ENCODE results near the gene TMTC4. TPM values are rescaled to one million over a fixed set of nuclear protein-coding genes. Genes with fewer than 3 reads are reported as not detected.

Gene TMTC4
- total RNA-seq, 2 donors from 2014 or later = 8.2 to 17.9 TPM

DNA sequence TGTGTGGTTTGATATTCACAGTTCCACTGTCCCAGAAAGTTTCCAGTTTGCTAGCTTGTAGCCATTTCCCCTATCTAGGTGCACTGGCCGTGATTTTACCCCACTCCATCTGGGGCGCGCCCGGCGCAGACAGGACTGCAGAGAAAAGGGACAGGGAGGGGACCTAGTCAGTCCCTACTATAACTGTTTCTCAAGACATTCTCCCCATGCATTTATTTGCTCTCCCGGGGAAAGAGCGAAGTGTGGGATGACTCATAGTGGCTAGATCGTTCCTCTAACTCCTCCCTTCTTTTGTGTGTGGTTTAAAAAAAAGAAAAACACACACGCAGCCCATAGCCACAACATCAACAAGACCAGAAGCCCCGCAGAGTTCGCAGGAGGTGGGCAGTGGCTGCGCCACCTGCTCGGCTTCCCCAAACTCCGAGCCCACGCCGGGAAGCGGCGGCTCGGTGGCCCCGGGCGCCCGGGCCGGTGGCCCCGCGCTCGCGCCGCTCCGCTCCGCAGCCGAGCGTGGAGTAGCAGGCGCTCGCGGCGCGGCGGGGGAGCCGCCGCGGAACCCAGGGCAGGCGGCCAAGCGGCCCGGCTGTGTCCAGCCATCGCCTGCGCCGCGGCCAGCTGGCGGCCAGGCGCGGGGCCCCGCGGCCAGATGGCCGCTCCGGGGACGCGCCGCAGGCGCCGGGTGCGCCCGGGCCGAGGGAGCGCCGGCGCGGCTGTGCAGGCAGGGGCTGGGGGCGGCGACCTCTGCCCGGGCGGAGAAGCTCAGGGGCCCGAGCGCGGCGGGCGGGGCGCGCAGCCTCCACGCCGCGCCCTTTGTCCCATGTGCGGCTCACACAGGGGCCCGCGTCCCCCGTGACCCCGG lies 653 bp downstream of the TMTC4 start:
- ATAC-seq (ENCODE audit: insufficient number of reproducible peaks, low FRiP score, low read depth) (peak; percentile 66), DNase-seq (ENCODE audit: low spot score) (no peak)
- TF ChIP-seq, protein P1, sequence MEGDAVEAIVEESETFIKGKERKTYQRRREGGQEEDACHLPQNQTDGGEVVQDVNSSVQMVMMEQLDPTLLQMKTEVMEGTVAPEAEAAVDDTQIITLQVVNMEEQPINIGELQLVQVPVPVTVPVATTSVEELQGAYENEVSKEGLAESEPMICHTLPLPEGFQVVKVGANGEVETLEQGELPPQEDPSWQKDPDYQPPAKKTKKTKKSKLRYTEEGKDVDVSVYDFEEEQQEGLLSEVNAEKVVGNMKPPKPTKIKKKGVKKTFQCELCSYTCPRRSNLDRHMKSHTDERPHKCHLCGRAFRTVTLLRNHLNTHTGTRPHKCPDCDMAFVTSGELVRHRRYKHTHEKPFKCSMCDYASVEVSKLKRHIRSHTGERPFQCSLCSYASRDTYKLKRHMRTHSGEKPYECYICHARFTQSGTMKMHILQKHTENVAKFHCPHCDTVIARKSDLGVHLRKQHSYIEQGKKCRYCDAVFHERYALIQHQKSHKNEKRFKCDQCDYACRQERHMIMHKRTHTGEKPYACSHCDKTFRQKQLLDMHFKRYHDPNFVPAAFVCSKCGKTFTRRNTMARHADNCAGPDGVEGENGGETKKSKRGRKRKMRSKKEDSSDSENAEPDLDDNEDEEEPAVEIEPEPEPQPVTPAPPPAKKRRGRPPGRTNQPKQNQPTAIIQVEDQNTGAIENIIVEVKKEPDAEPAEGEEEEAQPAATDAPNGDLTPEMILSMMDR (IDR thresholded peaks at IDR 0.05) = no peak

DNA sequence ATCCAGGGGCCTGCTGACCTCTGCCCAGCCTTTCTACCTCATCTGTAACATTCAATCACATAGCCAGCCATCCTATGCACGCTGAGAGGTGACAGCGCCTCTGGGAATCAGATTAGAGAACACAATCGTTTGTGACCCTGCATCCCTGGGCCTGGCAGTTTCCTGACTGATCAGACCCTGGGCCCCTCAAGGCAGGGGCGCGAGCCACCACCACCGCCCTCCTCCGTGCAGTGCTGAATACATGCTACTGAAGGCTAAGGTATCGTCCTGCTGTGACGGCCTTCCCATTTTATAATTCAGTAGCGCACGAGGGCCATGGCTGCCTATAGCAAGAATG lies 1.3 kb downstream of the TMTC4 start:
- Histone ChIP-seq H3K9me3 (no peaks in the 10 kb centered on the region), H3K4me3 (peak overlapping the region; percentile 68), H3K4me1 (ENCODE audit: control insufficient read depth in 1 of 2, low read depth in 2 of 2) (peaks cover 0 to 12% of the 10 kb centered on the region in 2 donors), H3K36me3 (peaks cover 3% of the 10 kb centered on the region), H3K27ac (no peak overlapping the region), H3K27me3 (replicated peaks; ENCODE audit: insufficient read depth) (no peaks in the 10 kb centered on the region)
- ATAC-seq (ENCODE audit: insufficient number of reproducible peaks, low FRiP score, low read depth) = no peak
- TF ChIP-seq, protein P1 (IDR thresholded peaks at IDR 0.05) = no peak
- no peak for DNase-seq (ENCODE audit: low spot score)

More for the DNA sequence above, 653 bp downstream of the TMTC4 start:
- H3K27me3 ChIP-seq (replicated peaks; ENCODE audit: insufficient read depth) = no peaks in the 10 kb centered on the region
- no peaks in the 10 kb centered on the region for H3K9me3 ChIP-seq
- H3K27ac ChIP-seq = peak overlapping the region; percentile 72
- H3K36me3 ChIP-seq = no peaks in the 10 kb centered on the region
- peak overlapping the region; percentile 91 for H3K4me3 ChIP-seq
- H3K4me1 ChIP-seq (ENCODE audit: control insufficient read depth in 1 of 2, low read depth in 2 of 2) = peaks cover 0 to 12% of the 10 kb centered on the region in 2 donors

DNA sequence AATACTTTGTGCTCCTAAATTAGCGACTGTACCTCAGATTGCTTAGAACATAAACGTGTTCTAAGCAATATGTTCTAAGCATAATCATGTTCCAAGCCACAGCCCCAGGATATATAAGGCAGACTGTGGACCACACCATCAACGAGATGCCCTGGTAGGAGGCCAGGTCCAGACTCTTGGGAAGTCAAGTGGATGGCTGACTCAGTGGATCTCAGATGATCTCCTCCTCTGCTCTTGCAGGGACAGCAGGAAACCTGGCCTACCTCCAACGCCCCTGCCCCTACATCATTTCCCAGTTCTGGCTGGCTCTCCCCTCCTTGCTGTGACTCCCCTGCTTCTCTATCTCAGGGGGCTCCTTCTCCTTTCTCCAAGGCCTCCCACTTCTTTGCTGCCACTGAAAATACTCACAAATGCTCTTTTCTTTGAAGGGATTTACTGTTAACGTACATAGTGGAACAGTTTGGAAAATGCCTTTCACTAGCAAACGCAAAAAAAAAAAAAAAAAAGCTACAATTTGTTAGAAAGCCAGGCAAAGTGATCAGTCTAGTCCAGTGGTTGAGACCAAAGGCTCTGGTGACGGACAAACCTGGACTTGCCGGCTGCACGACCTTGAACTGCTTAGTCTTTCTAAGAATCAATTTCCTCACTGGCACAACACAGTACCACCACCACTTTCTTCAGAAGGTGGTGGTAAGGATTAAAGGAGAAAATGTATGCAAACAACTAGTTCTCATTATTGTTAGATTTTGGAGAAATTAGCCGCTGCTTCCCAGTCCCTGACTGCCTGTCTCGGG lies 3.0 kb downstream of the TMTC4 start:
- no peak overlapping the region for H3K4me3 ChIP-seq
- H3K27me3 ChIP-seq (replicated peaks; ENCODE audit: insufficient read depth) = no peaks in the 10 kb centered on the region
- H3K36me3 ChIP-seq = peaks cover 6% of the 10 kb centered on the region
- H3K9me3 ChIP-seq = no peaks in the 10 kb centered on the region
- DNase-seq (ENCODE audit: low spot score) (no peak), ATAC-seq (ENCODE audit: insufficient number of reproducible peaks, low FRiP score, low read depth) (no peak)
- H3K27ac ChIP-seq = no peak overlapping the region
- TF ChIP-seq, protein P1 (IDR thresholded peaks at IDR 0.05) = no peak
- H3K4me1 ChIP-seq (ENCODE audit: control insufficient read depth in 1 of 2, low read depth in 2 of 2) = peaks cover 0 to 12% of the 10 kb centered on the region in 2 donors

DNA sequence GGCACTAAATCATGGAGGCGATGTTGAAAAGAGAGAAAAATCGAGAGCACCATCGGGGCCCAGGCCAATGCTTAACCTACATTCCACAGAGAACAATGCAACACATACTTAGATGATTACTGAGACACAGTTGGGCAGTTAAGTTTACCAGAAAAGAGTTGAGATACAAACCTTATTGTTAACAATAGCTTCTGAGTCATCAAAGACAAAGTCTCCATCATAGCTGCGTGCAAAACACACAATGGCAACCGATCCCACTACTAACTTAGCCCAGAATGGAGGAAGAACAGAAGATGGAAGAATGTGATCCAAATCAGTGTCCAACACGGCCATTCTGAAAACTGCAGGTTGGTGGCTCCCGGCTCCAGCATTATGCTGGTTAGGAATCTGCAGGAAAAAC lies 6.2 kb downstream of the TMTC4 start:
- DNase-seq (ENCODE audit: low spot score) (no peak), ATAC-seq (ENCODE audit: insufficient number of reproducible peaks, low FRiP score, low read depth) (no peak)
- TF ChIP-seq, protein P1 (IDR thresholded peaks at IDR 0.05) = no peak
- H3K4me3 ChIP-seq = no peak overlapping the region
- peaks cover 0 to 4% of the 10 kb centered on the region in 2 donors for H3K4me1 ChIP-seq (ENCODE audit: control insufficient read depth in 1 of 2, low read depth in 2 of 2)
- H3K9me3 ChIP-seq = no peaks in the 10 kb centered on the region
- no peak overlapping the region for H3K27ac ChIP-seq
- H3K36me3 ChIP-seq = peaks cover 16% of the 10 kb centered on the region
- H3K27me3 ChIP-seq (replicated peaks; ENCODE audit: insufficient read depth) = no peaks in the 10 kb centered on the region

DNA sequence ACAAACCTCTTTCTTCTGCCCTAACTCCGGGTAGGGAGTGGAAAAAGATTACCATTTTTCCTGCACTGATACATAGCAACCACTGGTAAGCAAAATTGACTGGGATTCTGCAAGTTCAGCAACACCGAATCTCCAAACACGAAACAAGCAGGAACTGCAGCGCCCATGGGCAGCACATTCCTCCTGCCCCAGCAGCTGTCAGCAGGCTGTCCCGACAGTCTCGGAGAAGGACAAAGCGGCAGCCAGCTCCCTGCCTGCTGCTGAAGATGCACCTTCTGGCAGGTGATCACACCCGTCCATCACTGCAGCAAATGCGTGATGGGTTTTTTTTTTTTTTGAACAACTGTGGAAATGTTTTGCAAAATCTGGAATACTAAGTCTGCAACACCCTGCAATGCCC lies 6.7 kb downstream of the TMTC4 start:
- Histone ChIP-seq H3K9me3 (no peaks in the 10 kb centered on the region), H3K4me1 (ENCODE audit: control insufficient read depth in 1 of 2, low read depth in 2 of 2) (no peaks in the 10 kb centered on the region), H3K27ac (no peak overlapping the region), H3K36me3 (peaks cover 18% of the 10 kb centered on the region), H3K4me3 (no peak overlapping the region), H3K27me3 (replicated peaks; ENCODE audit: insufficient read depth) (no peaks in the 10 kb centered on the region)
- TF ChIP-seq, protein P1 (IDR thresholded peaks at IDR 0.05) = no peak
- ATAC-seq (ENCODE audit: insufficient number of reproducible peaks, low FRiP score, low read depth) = no peak
- DNase-seq (ENCODE audit: low spot score) = no peak
